GM18909 (cell line): ENCODE data around the gene TMEM225B.
A peak's percentile ranks its signal among the peaks of the same experiment; 100 is the strongest.
"Not testable (repeated sequence)": the region's sequence is repeated elsewhere in the genome, so short reads cannot be mapped to it uniquely, and the experiment has no call there.

Experiments
- ATAC-seq: cut with Tn5 transposase; IDR thresholded peaks from one replicate; pipeline ENCODE4 v1.9.1; 2021; ENCODE audit warnings: mild to moderate bottlenecking; ENCODE audit not compliant: unreplicated experiment, poor library complexity

TMEM225B gene

GRCh38 chr7:99576251-99576650 lies 21.8 kb upstream of the TMEM225B start:
- ATAC-seq = no peak

- no peak for ATAC-seq
These were observed 18.6 kb upstream of the TMEM225B start for GRCh38 chr7:99579281-99579955.

GRCh38 chr7:99579956-99580777 lies 17.9 kb upstream of the TMEM225B start:
- ATAC-seq = no peak

- not testable (repeated sequence) for ATAC-seq
These were observed 17.2 kb upstream of the TMEM225B start for GRCh38 chr7:99580778-99581332.

- ATAC-seq = no peak
These were observed 9.2 kb upstream of the TMEM225B start for GRCh38 chr7:99588868-99589267.

GRCh38 chr7:99594948-99595745 lies 2.9 kb upstream of the TMEM225B start:
- ATAC-seq = no peak

GRCh38 chr7:99596408-99596955 lies 1.6 kb upstream of the TMEM225B start:
- ATAC-seq = no peak

- ATAC-seq = no peak
These were observed 1.8 kb downstream of the TMEM225B start for GRCh38 chr7:99599836-99600235.

GRCh38 chr7:99601656-99602310 lies 3.7 kb downstream of the TMEM225B start:
- no peak for ATAC-seq

- no peak for ATAC-seq
These were observed 7.5 kb downstream of the TMEM225B start for GRCh38 chr7:99605527-99605926.

GRCh38 chr7:99606531-99606930 lies 8.5 kb downstream of the TMEM225B start:
- ATAC-seq = no peak

GRCh38 chr7:99607548-99607947 lies 9.5 kb downstream of the TMEM225B start:
- ATAC-seq = no peak

GRCh38 chr7:99614495-99614894 lies 16.4 kb downstream of the TMEM225B start:
- ATAC-seq = no peak

- ATAC-seq = no peak
These were observed 17.9 kb downstream of the TMEM225B start for GRCh38 chr7:99615989-99616358.

GRCh38 chr7:99616359-99617191 lies 18.5 kb downstream of the TMEM225B start, which contains the start of gene ZSCAN25:
TSS of gene ZSCAN25 (plus strand) at chr7:99616946. CDS start at chr7:99619607, 2,661 bp downstream.
- peak; percentile 94 for ATAC-seq

- no peak for ATAC-seq
These were observed 19.2 kb downstream of the TMEM225B start for GRCh38 chr7:99617192-99617781.

GRCh38 chr7:99618726-99619125 lies 20.7 kb downstream of the TMEM225B start:
- no peak for ATAC-seq

GRCh38 chr7:99619571-99620130 lies 21.6 kb downstream of the TMEM225B start:
- no peak for ATAC-seq
